Prostate gland (tissue), 2 donors: Measurements from ENCODE around the gene RTTN. TPM values are rescaled to one million over a fixed set of nuclear protein-coding genes. Genes with fewer than 3 reads are reported as not detected.

Experiments used
- DNase-seq: peaks from one replicate; pipeline ENCODE4 v3.0.0-alpha.2; 2019; ENCODE audit warnings: low spot score
- H3K27ac ChIP-seq, 2 donors: fragments of 200-600 bp; sonication (generic); 2 replicates each; pipeline ENCODE4 v1.5.1; 2017 to 2019
- H3K27me3 ChIP-seq: fragments of 200-600 bp; sonication (generic); replicated peaks from 2 replicates; pipeline ENCODE4 v1.5.1; 2019; ENCODE audit not compliant: insufficient read depth
- H3K36me3 ChIP-seq, 2 donors: fragments of 200-600 bp; sonication (generic); 1 replicate in 1 of 2; 2 replicates in 1 of 2; pipeline versions ENCODE4 v1.5.1 to v1.8.1; 2017 to 2019
- H3K4me1 ChIP-seq: fragments of 200-600 bp; sonication (generic); replicated peaks from 2 replicates; pipeline ENCODE4 v1.5.1; 2019
- H3K4me3 ChIP-seq, 2 donors: fragments of 200-600 bp; sonication (generic); 2 replicates each; pipeline ENCODE4 v1.5.1; 2017 to 2019
- H3K9me3 ChIP-seq: fragments of 200-600 bp; sonication (generic); 2 replicates; pipeline ENCODE4 v1.5.1; 2017
- CTCF ChIP-seq, 4 experiments: fragments of 200-600 bp in 2 of 4; fragments of 450-650 bp in 2 of 4; sonication (generic) in 2 of 4; IDR thresholded peaks; 1 replicate in 3 of 4; 2 replicates in 1 of 4; pipeline ENCODE4 v1.5.1; 2016 to 2019; ENCODE audit warnings: antibody characterized with exemption in 4 of 4, mild to moderate bottlenecking in 2 of 4, moderate library complexity in 2 of 4
- POLR2A ChIP-seq: fragments of 450-650 bp; IDR thresholded peaks from one replicate; pipeline ENCODE4 v1.6.1; 2016; ENCODE audit warnings: antibody characterized with exemption, mild to moderate bottlenecking
- POLR2AphosphoS5 ChIP-seq: sonication (generic); formaldehyde crosslinking; IDR thresholded peaks from one replicate; pipeline ENCODE4 v1.6.1; 2017; ENCODE audit warnings: antibody characterized with exemption
- WGBS: methylation state at CpG from one replicate; pipeline ENCODE4 v1.1.5; 2018; 5-methylcytosine and 5-hydroxymethylcytosine counted together
- intact Hi-C: fragments of 100-400 bp; cut with DNase I; formaldehyde crosslinking; loops from one replicate; pipeline ENCODE4 v1.14.2; 2022
- total RNA-seq, 2 donors: library from RNA; depleted of rRNA; stranded (reverse); fragments of >200 nt; gene quantifications; one replicate each; pipeline ENCODE4 v1.1.0, GENCODE V29; 2016

RTTN gene
- total RNA-seq, 2 donors from 2014 or later: 8.4 to 21.5 TPM

- Histone ChIP-seq H3K9me3 (no peaks in the 10 kb centered on the region), H3K4me3 (no peak overlapping the region), H3K36me3 (no peaks in the 10 kb centered on the region), H3K4me1 (no peaks in the 10 kb centered on the region), H3K27me3 (no peaks in the 10 kb centered on the region), H3K27ac (no peak overlapping the region)
- 52% methylated on average over 20 of the region's 20 CpGs for WGBS
- no peak for DNase-seq
- intact Hi-C loops: loop anchor here (10.0 kb wide), 1 partner anchor 112 kb away; no protein-coding TSS in a partner anchor
- TF ChIP-seq CTCF (IDR thresholded peaks at IDR 0.05): no peak
Observed at GRCh38 chr18:69956665-69957620, 248.5 kb downstream of the RTTN start.

GRCh38 chr18:69956057-69956456, 249.4 kb downstream of the RTTN start:
- intact Hi-C loops: loop anchor here (10.0 kb wide), 1 partner anchor 111 kb away; no protein-coding TSS in a partner anchor
- no peak for DNase-seq
- H3K4me1 ChIP-seq: no peaks in the 10 kb centered on the region
- 33% methylated on average over 5 of the region's 5 CpGs for WGBS
- no peaks in the 10 kb centered on the region for H3K9me3 ChIP-seq
- no peak overlapping the region for H3K4me3 ChIP-seq
- H3K36me3 ChIP-seq: no peaks in the 10 kb centered on the region
- no peaks in the 10 kb centered on the region for H3K27me3 ChIP-seq
- TF ChIP-seq POLR2AphosphoS5 (no peak), POLR2A (no peak), CTCF (IDR thresholded peaks at IDR 0.05) (no peak)
- H3K27ac ChIP-seq: no peak overlapping the region

GRCh38 chr18:69954719-69955480, 250.6 kb downstream of the RTTN start:
- Histone ChIP-seq H3K4me1 (no peaks in the 10 kb centered on the region), H3K27ac (no peak overlapping the region), H3K36me3 (no peaks in the 10 kb centered on the region), H3K4me3 (no peak overlapping the region), H3K9me3 (no peaks in the 10 kb centered on the region), H3K27me3 (no peaks in the 10 kb centered on the region)
- TF ChIP-seq CTCF (IDR thresholded peaks at IDR 0.05) (no peak), POLR2A (no peak), POLR2AphosphoS5 (no peak)
- WGBS: 46% methylated on average over 5 of the region's 5 CpGs
- intact Hi-C loops: loop anchor here (10.0 kb wide), 1 partner anchor 110 kb away; no protein-coding TSS in a partner anchor
- DNase-seq: no peak

- no peaks in the 10 kb centered on the region for H3K36me3 ChIP-seq
- H3K4me3 ChIP-seq: no peak overlapping the region
- intact Hi-C loops: loop anchor here (10.0 kb wide), 1 partner anchor 108 kb away; no protein-coding TSS in a partner anchor
- TF ChIP-seq POLR2AphosphoS5 (no peak), POLR2A (no peak), CTCF (IDR thresholded peaks at IDR 0.05) (no peak)
- H3K27ac ChIP-seq: no peak overlapping the region
- H3K9me3 ChIP-seq: no peaks in the 10 kb centered on the region
- 94% methylated on average over 2 of the region's 2 CpGs for WGBS
- DNase-seq: no peak
- H3K27me3 ChIP-seq: no peaks in the 10 kb centered on the region
- no peaks in the 10 kb centered on the region for H3K4me1 ChIP-seq
Observed at GRCh38 chr18:69953191-69953590, 252.3 kb downstream of the RTTN start.

Other genes starting within 250 kb of the RTTN start
- 10 to 100 TPM; 25.6 to 31.4 TPM for gene SOCS6, start 83.4 kb upstream of the RTTN start, total RNA-seq